Measurements from ENCODE around the gene KRTAP9-6. TPM values are rescaled to one million over a fixed set of nuclear protein-coding genes. Genes with fewer than 3 reads are reported as not detected.

Gene KRTAP9-6
- total RNA-seq, 1 experiment from 2014 or later: not detected

DNA sequence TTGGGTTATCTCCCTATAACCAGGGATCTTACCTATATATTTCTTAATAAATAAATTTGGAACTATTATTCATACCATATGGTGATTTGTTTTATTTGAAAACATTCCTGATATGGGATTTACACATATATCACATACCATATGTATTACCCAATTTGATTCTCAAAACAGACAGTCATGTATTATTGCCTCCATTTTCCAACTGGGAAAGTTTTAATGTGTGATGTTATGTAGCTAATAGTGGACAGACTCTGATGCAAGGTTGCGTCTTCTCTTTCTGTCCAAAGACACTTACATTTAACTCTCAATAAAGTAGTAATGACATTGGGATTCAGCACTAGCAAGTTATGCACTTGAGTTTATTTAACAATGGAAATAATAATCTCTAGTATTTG lies 8.9 kb upstream of the KRTAP9-6 start:
- TF ChIP-seq, protein P1, sequence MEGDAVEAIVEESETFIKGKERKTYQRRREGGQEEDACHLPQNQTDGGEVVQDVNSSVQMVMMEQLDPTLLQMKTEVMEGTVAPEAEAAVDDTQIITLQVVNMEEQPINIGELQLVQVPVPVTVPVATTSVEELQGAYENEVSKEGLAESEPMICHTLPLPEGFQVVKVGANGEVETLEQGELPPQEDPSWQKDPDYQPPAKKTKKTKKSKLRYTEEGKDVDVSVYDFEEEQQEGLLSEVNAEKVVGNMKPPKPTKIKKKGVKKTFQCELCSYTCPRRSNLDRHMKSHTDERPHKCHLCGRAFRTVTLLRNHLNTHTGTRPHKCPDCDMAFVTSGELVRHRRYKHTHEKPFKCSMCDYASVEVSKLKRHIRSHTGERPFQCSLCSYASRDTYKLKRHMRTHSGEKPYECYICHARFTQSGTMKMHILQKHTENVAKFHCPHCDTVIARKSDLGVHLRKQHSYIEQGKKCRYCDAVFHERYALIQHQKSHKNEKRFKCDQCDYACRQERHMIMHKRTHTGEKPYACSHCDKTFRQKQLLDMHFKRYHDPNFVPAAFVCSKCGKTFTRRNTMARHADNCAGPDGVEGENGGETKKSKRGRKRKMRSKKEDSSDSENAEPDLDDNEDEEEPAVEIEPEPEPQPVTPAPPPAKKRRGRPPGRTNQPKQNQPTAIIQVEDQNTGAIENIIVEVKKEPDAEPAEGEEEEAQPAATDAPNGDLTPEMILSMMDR (conservative IDR thresholded peaks at IDR 0.05; ENCODE audit: low read depth, low read length): no peak
- TF ChIP-seq EZH2phosphoT487 (IDR thresholded peaks at IDR 0.05; ENCODE audit: borderline replicate concordance, low read length): no peak
- TF ChIP-seq EZH2 (IDR thresholded peaks at IDR 0.05; ENCODE audit: low read length, unreplicated experiment): no peak
- Histone ChIP-seq H3K9me3 (ENCODE audit: low read length) (no peaks in the 10 kb centered on the region), H3K36me3 (ENCODE audit: low read depth, low read length) (no peaks in the 10 kb centered on the region), H3F3A (ENCODE audit: low read length, unreplicated experiment) (no peaks in the 10 kb centered on the region), H4K20me1 (ENCODE audit: low read length) (no peaks in the 10 kb centered on the region), H3K27me3 (ENCODE audit: low read length) (no peaks in the 10 kb centered on the region), H2AFZ (ENCODE audit: low read length) (no peak overlapping the region), H3K9me2 (replicated peaks; ENCODE audit: low read length) (no peaks in the 10 kb centered on the region), H3K27ac (ENCODE audit: low read length) (no peak overlapping the region), H3K9ac (ENCODE audit: low read length) (no peak overlapping the region), H3K79me2 (ENCODE audit: low read length) (no peaks in the 10 kb centered on the region), H3K4me1 (ENCODE audit: insufficient read depth, low read length) (no peaks in the 10 kb centered on the region), H3K4me2 (ENCODE audit: low read length) (no peak overlapping the region), H3K4me3 (ENCODE audit: low read length) (no peak overlapping the region)
- ChIA-PET CTCF (no interaction called here), POLR2A (ENCODE audit: unreplicated experiment) (no interaction called here)
- intact Hi-C loops (cut with micrococcal nuclease): no loop called here
- ATAC-seq (no peak), DNase-seq (no peak)
- BruUV-seq (replicated peaks): no TSS peak

DNA sequence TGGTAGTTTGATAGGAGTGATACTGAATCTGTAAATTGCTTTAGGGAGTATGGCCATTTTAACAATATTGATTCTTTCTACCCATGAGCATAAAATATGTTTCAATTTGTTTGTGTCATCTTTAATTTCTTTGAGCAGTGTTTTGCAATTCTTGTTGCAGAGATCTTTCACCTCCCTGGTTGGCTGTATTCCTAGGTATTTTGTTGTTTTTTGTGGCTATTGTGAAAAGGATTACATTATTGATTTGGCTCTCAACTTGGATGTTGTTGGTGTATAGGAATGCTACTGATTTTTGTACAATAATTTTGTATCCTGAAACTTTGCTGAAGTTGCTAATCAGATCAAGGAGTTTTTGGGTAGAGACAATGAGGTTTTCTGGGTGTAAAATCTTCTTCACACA lies 6.8 kb upstream of the KRTAP9-6 start:
- no peaks in the 10 kb centered on the region for H3K9me3 ChIP-seq (ENCODE audit: low read length)
- ATAC-seq (no peak), DNase-seq (no peak)
- no peaks in the 10 kb centered on the region for H3K27me3 ChIP-seq (ENCODE audit: low read length)
- no peaks in the 10 kb centered on the region for H3K36me3 ChIP-seq (ENCODE audit: low read depth, low read length)
- H2AFZ ChIP-seq (ENCODE audit: low read length): no peak overlapping the region
- H4K20me1 ChIP-seq (ENCODE audit: low read length): no peaks in the 10 kb centered on the region
- intact Hi-C loops (cut with micrococcal nuclease): no loop called here
- no peaks in the 10 kb centered on the region for H3K9me2 ChIP-seq (replicated peaks; ENCODE audit: low read length)
- POLR2A ChIA-PET (ENCODE audit: unreplicated experiment): no interaction called here
- no peak overlapping the region for H3K4me2 ChIP-seq (ENCODE audit: low read length)
- H3K9ac ChIP-seq (ENCODE audit: low read length): no peak overlapping the region
- CTCF ChIA-PET: no interaction called here
- H3K4me1 ChIP-seq (ENCODE audit: insufficient read depth, low read length): no peaks in the 10 kb centered on the region
- H3K79me2 ChIP-seq (ENCODE audit: low read length): no peaks in the 10 kb centered on the region
- H3F3A ChIP-seq (ENCODE audit: low read length, unreplicated experiment): no peaks in the 10 kb centered on the region
- no peak for TF ChIP-seq EZH2 (IDR thresholded peaks at IDR 0.05; ENCODE audit: low read length, unreplicated experiment)
- TF ChIP-seq, protein P1 (conservative IDR thresholded peaks at IDR 0.05; ENCODE audit: low read depth, low read length): no peak
- TF ChIP-seq EZH2phosphoT487 (IDR thresholded peaks at IDR 0.05; ENCODE audit: borderline replicate concordance, low read length): no peak
- no TSS peak for BruUV-seq (replicated peaks)
- H3K4me3 ChIP-seq (ENCODE audit: low read length): no peak overlapping the region
- no peak overlapping the region for H3K27ac ChIP-seq (ENCODE audit: low read length)

DNA sequence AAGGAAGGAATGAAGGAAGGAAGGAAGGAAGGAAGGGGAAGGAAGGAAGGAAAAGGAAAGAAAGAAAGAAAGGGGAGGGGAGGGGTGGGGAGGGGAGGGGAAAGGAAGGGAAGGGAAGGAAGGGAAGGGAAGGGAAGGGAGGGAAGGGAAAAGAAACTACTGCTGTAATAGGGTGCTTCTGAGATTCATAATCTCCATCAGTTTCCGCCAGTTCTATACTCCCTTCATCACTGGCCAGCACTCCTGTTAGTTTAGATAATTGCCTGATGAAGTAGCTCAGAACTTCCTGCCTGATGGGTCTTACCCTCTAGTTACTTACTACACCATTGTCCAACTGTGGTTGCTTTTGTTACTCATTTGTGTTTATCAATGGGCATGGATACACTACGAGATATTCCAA lies 2.0 kb upstream of the KRTAP9-6 start:
- intact Hi-C loops (cut with micrococcal nuclease): no loop called here
- Histone ChIP-seq H3K27ac (ENCODE audit: low read length) (no peak overlapping the region), H3K4me1 (ENCODE audit: insufficient read depth, low read length) (no peaks in the 10 kb centered on the region), H2AFZ (ENCODE audit: low read length) (no peak overlapping the region), H3K9me2 (replicated peaks; ENCODE audit: low read length) (no peaks in the 10 kb centered on the region), H3K36me3 (ENCODE audit: low read depth, low read length) (no peaks in the 10 kb centered on the region), H3K27me3 (ENCODE audit: low read length) (no peaks in the 10 kb centered on the region), H3K4me2 (ENCODE audit: low read length) (no peak overlapping the region), H3F3A (ENCODE audit: low read length, unreplicated experiment) (no peaks in the 10 kb centered on the region), H3K79me2 (ENCODE audit: low read length) (no peaks in the 10 kb centered on the region), H3K4me3 (ENCODE audit: low read length) (no peak overlapping the region), H3K9me3 (ENCODE audit: low read length) (no peaks in the 10 kb centered on the region), H4K20me1 (ENCODE audit: low read length) (no peaks in the 10 kb centered on the region), H3K9ac (ENCODE audit: low read length) (no peak overlapping the region)
- no TSS peak for BruUV-seq (replicated peaks)
- no peak for ATAC-seq
- ChIA-PET POLR2A (ENCODE audit: unreplicated experiment) (no interaction called here), CTCF (no interaction called here)
- TF ChIP-seq EZH2 (IDR thresholded peaks at IDR 0.05; ENCODE audit: low read length, unreplicated experiment): no peak
- no peak for TF ChIP-seq EZH2phosphoT487 (IDR thresholded peaks at IDR 0.05; ENCODE audit: borderline replicate concordance, low read length)
- TF ChIP-seq, protein P1 (conservative IDR thresholded peaks at IDR 0.05; ENCODE audit: low read depth, low read length): no peak
- DNase-seq: no peak
